ENCODE measurements around the gene CLCN1.
A peak's percentile ranks its signal among the peaks of the same experiment; 100 is the strongest.

Gene CLCN1

GRCh38 chr7:143356414-143357050 lies 40.6 kb downstream of the CLCN1 start:
- no peak overlapping the region for H3K27ac ChIP-seq (ENCODE audit: low read depth, low read length)
- H3K9ac ChIP-seq (ENCODE audit: low read length): no peak overlapping the region
- no peaks in the 10 kb centered on the region for H3K36me3 ChIP-seq (ENCODE audit: insufficient read depth, low read length)
- H3K4me3 ChIP-seq (ENCODE audit: low read depth in 1 of 2, low read length in 2 of 2): no peak overlapping the region
- no peaks in the 10 kb centered on the region for H3K4me1 ChIP-seq (ENCODE audit: insufficient read depth, low read length)
- no peaks in the 10 kb centered on the region for H3K9me3 ChIP-seq (ENCODE audit: low read length)
- H3K27me3 ChIP-seq (ENCODE audit: control insufficient read depth in 1 of 2, insufficient read depth in 2 of 2, low read length in 2 of 2): peaks cover 0 to 3% of the 10 kb centered on the region in 2 donors

GRCh38 chr7:143358626-143359025 lies 42.7 kb downstream of the CLCN1 start:
- Histone ChIP-seq H3K4me3 (ENCODE audit: low read depth in 1 of 2, low read length in 2 of 2) (no peak overlapping the region), H3K9ac (ENCODE audit: low read length) (no peak overlapping the region), H3K27ac (ENCODE audit: low read depth, low read length) (no peak overlapping the region), H3K27me3 (ENCODE audit: control insufficient read depth in 1 of 2, insufficient read depth in 2 of 2, low read length in 2 of 2) (peaks cover 0 to 9% of the 10 kb centered on the region in 2 donors), H3K36me3 (ENCODE audit: insufficient read depth, low read length) (no peaks in the 10 kb centered on the region), H3K4me1 (ENCODE audit: insufficient read depth, low read length) (no peaks in the 10 kb centered on the region), H3K9me3 (ENCODE audit: low read length) (no peaks in the 10 kb centered on the region)

- Histone ChIP-seq H3K27me3 (ENCODE audit: control insufficient read depth in 1 of 2, insufficient read depth in 2 of 2, low read length in 2 of 2) (peaks cover 0 to 9% of the 10 kb centered on the region in 2 donors), H3K4me3 (ENCODE audit: low read depth in 1 of 2, low read length in 2 of 2) (no peak overlapping the region), H3K9me3 (ENCODE audit: low read length) (no peaks in the 10 kb centered on the region), H3K36me3 (ENCODE audit: insufficient read depth, low read length) (no peaks in the 10 kb centered on the region), H3K27ac (ENCODE audit: low read depth, low read length) (no peak overlapping the region), H3K9ac (ENCODE audit: low read length) (no peak overlapping the region), H3K4me1 (ENCODE audit: insufficient read depth, low read length) (no peaks in the 10 kb centered on the region)
These were observed 44.0 kb downstream of the CLCN1 start for GRCh38 chr7:143359771-143360353.

GRCh38 chr7:143360788-143361551 lies 45.1 kb downstream of the CLCN1 start:
- Histone ChIP-seq H3K27me3 (ENCODE audit: control insufficient read depth in 1 of 2, insufficient read depth in 2 of 2, low read length in 2 of 2) (peaks cover 0 to 9% of the 10 kb centered on the region in 2 donors), H3K27ac (ENCODE audit: low read depth, low read length) (no peak overlapping the region), H3K4me3 (ENCODE audit: low read depth in 1 of 2, low read length in 2 of 2) (no peak overlapping the region), H3K9ac (ENCODE audit: low read length) (no peak overlapping the region), H3K4me1 (ENCODE audit: insufficient read depth, low read length) (no peaks in the 10 kb centered on the region), H3K9me3 (ENCODE audit: low read length) (no peaks in the 10 kb centered on the region), H3K36me3 (ENCODE audit: insufficient read depth, low read length) (no peaks in the 10 kb centered on the region)

- Histone ChIP-seq H3K4me1 (ENCODE audit: insufficient read depth, low read length) (no peaks in the 10 kb centered on the region), H3K27me3 (ENCODE audit: control insufficient read depth in 1 of 2, insufficient read depth in 2 of 2, low read length in 2 of 2) (peaks cover 0 to 9% of the 10 kb centered on the region in 2 donors), H3K36me3 (ENCODE audit: insufficient read depth, low read length) (no peaks in the 10 kb centered on the region), H3K9me3 (ENCODE audit: low read length) (no peaks in the 10 kb centered on the region), H3K4me3 (ENCODE audit: low read depth in 1 of 2, low read length in 2 of 2) (peak overlapping the region; percentile 14 to 77), H3K27ac (ENCODE audit: low read depth, low read length) (no peak overlapping the region), H3K9ac (ENCODE audit: low read length) (no peak overlapping the region)
These were observed 45.7 kb downstream of the CLCN1 start for GRCh38 chr7:143361552-143362130.

- no peaks in the 10 kb centered on the region for H3K36me3 ChIP-seq (ENCODE audit: insufficient read depth, low read length)
- H3K4me1 ChIP-seq (ENCODE audit: insufficient read depth, low read length): no peaks in the 10 kb centered on the region
- no peak within 1 kb of the TSS for H3K9ac ChIP-seq (ENCODE audit: low read length)
- no peak within 1 kb of the TSS for H3K27ac ChIP-seq (ENCODE audit: low read depth, low read length)
- H3K4me3 ChIP-seq (ENCODE audit: low read depth in 1 of 2, low read length in 2 of 2): peak within 1 kb of the TSS; percentile 65 to 77
- peaks cover 0 to 9% of the 10 kb centered on the region in 2 donors for H3K27me3 ChIP-seq (ENCODE audit: control insufficient read depth in 1 of 2, insufficient read depth in 2 of 2, low read length in 2 of 2)
- no peaks in the 10 kb centered on the region for H3K9me3 ChIP-seq (ENCODE audit: low read length)
These were observed 46.5 kb downstream of the CLCN1 start, which contains the start of gene FAM131B for GRCh38 chr7:143362131-143363015. TSS of gene FAM131B (minus strand) at chr7:143362713. CDS start at chr7:143362603, 110 bp downstream.

GRCh38 chr7:143363016-143363937 lies 47.4 kb downstream of the CLCN1 start:
- Histone ChIP-seq H3K27me3 (ENCODE audit: control insufficient read depth in 1 of 2, insufficient read depth in 2 of 2, low read length in 2 of 2) (peaks cover 0 to 9% of the 10 kb centered on the region in 2 donors), H3K9me3 (ENCODE audit: low read length) (no peaks in the 10 kb centered on the region), H3K27ac (ENCODE audit: low read depth, low read length) (no peak overlapping the region), H3K4me1 (ENCODE audit: insufficient read depth, low read length) (peaks cover 4% of the 10 kb centered on the region), H3K9ac (ENCODE audit: low read length) (no peak overlapping the region), H3K36me3 (ENCODE audit: insufficient read depth, low read length) (no peaks in the 10 kb centered on the region), H3K4me3 (ENCODE audit: low read depth in 1 of 2, low read length in 2 of 2) (peak overlapping the region in 1 of 2 donors; percentile 23)

GRCh38 chr7:143367972-143368371 lies 52.1 kb downstream of the CLCN1 start:
- no peak overlapping the region for H3K27ac ChIP-seq (ENCODE audit: low read depth, low read length)

GRCh38 chr7:143368387-143368786 lies 52.5 kb downstream of the CLCN1 start:
- Histone ChIP-seq H3K9ac (ENCODE audit: low read length) (no peak overlapping the region), H3K4me1 (ENCODE audit: insufficient read depth, low read length) (peaks cover 18% of the 10 kb centered on the region), H3K27ac (ENCODE audit: low read depth, low read length) (no peak overlapping the region), H3K36me3 (ENCODE audit: insufficient read depth, low read length) (no peaks in the 10 kb centered on the region), H3K27me3 (ENCODE audit: control insufficient read depth in 1 of 2, insufficient read depth in 2 of 2, low read length in 2 of 2) (no peaks in the 10 kb centered on the region), H3K4me3 (ENCODE audit: low read depth in 1 of 2, low read length in 2 of 2) (no peak overlapping the region), H3K9me3 (ENCODE audit: low read length) (no peaks in the 10 kb centered on the region)

More at GRCh38 chr7:143367972-143368371, 52.1 kb downstream of the CLCN1 start:
- Histone ChIP-seq H3K4me1 (ENCODE audit: insufficient read depth, low read length) (peaks cover 18% of the 10 kb centered on the region), H3K9ac (ENCODE audit: low read length) (no peak overlapping the region), H3K36me3 (ENCODE audit: insufficient read depth, low read length) (no peaks in the 10 kb centered on the region), H3K9me3 (ENCODE audit: low read length) (no peaks in the 10 kb centered on the region), H3K27me3 (ENCODE audit: control insufficient read depth in 1 of 2, insufficient read depth in 2 of 2, low read length in 2 of 2) (no peaks in the 10 kb centered on the region), H3K4me3 (ENCODE audit: low read depth in 1 of 2, low read length in 2 of 2) (no peak overlapping the region)
